ENCODE data around the gene SLC10A3. TPM values are rescaled to one million over a fixed set of nuclear protein-coding genes. Genes with fewer than 3 reads are reported as not detected.

SLC10A3 gene
- total RNA-seq, 1 donor from 2014 or later: 10.4 TPM

DNA sequence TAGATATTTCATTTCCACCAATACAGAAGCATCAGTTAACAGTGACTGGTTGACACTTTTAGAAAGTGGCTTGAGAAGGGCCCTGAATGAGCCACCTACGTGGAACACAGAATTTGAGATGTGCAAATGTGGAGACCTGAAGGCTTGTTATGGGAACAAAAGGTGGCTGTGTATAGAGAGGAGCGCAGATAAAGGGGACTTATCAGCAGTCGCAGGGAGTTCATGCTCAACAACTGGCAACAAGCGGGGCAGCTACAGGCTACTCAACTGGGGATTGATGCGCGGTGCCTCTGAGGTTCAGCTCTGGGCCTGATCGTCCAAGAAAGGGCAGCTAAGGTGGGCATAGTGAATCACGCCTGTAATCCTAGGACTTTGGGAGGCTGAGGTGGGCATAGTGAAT lies 29.0 kb upstream of the SLC10A3 start:
- Mint-ChIP-seq H3K4me3 (ENCODE audit: low read depth) (no peak overlapping the region), H3K27me3 (no peaks in the 10 kb centered on the region), H3K27ac (no peak overlapping the region), H3K36me3 (ENCODE audit: insufficient read depth) (no peaks in the 10 kb centered on the region), H3K9me3 (ENCODE audit: low read depth) (peaks cover 5% of the 10 kb centered on the region), H3K4me1 (ENCODE audit: low read depth) (peaks cover 13% of the 10 kb centered on the region)
- TF ChIP-seq, protein P1, sequence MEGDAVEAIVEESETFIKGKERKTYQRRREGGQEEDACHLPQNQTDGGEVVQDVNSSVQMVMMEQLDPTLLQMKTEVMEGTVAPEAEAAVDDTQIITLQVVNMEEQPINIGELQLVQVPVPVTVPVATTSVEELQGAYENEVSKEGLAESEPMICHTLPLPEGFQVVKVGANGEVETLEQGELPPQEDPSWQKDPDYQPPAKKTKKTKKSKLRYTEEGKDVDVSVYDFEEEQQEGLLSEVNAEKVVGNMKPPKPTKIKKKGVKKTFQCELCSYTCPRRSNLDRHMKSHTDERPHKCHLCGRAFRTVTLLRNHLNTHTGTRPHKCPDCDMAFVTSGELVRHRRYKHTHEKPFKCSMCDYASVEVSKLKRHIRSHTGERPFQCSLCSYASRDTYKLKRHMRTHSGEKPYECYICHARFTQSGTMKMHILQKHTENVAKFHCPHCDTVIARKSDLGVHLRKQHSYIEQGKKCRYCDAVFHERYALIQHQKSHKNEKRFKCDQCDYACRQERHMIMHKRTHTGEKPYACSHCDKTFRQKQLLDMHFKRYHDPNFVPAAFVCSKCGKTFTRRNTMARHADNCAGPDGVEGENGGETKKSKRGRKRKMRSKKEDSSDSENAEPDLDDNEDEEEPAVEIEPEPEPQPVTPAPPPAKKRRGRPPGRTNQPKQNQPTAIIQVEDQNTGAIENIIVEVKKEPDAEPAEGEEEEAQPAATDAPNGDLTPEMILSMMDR (IDR thresholded peaks at IDR 0.05; ENCODE audit: unreplicated experiment): no peak
- no peak for DNase-seq (ENCODE audit: low spot score, unreplicated experiment)

DNA sequence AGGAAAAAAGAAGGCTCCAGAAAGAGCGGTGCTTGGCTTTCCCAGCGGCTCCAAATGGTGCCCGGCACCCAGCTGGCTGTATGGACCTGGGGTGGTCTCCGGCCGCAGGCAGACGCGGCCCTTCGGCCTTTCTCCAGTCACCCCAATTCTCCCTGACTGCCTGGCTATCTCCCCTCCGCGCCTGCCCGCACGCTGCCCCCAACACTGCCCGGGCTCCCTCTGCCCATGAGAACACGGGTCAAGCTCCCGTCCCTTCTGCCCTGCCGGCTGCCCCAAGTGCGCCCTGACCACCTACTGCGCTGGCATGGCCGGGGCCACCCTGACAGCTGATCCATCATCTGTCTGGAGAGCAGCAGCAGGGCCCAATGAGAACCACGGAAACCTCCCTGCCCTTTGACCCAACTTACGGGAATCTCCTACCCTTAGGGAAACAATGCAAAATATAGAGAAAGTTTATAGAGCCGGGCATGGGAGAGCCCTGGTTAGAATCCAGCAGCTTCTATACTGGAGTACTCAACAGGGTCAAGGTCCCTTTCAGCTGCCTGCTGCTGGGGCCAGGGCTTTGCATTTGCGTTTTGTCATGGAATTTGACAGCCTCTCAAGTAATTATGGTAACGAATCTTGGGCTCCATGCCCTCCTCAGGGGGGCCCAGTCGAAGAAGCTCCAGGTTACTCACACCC lies 26.8 kb upstream of the SLC10A3 start:
- no peak for DNase-seq (ENCODE audit: low spot score, unreplicated experiment)
- Mint-ChIP-seq H3K27ac (peak overlapping the region; percentile 98), H3K9me3 (ENCODE audit: low read depth) (peaks cover 11% of the 10 kb centered on the region), H3K4me1 (ENCODE audit: low read depth) (peaks cover 13% of the 10 kb centered on the region), H3K27me3 (no peaks in the 10 kb centered on the region), H3K4me3 (ENCODE audit: low read depth) (peak overlapping the region; percentile 63), H3K36me3 (ENCODE audit: insufficient read depth) (peaks cover 2% of the 10 kb centered on the region)
- TF ChIP-seq, protein P1 (IDR thresholded peaks at IDR 0.05; ENCODE audit: unreplicated experiment): no peak

DNA sequence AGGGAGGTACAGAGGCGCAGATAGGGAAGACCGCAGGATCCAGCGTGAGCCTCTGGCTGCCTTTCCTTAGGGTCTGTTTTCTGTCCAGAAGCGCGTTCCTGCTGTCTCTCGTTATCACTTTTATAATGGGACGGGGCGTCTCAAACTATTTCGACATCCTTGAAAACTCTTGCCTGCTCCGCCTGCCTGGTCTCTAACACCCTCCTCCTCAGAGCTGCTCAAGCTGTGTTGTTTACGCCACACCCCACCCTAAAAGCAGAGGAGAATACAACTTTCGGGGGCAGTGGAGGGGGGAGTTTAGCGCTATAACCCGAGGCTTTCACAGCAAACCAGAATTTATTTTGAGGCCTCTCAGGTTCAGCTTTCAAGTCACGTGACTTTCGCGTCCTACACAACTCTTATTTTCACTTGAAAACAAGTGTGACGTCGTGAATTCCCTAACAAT lies 26.2 kb upstream of the SLC10A3 start:
- H3K36me3 Mint-ChIP-seq (ENCODE audit: insufficient read depth): peaks cover 2% of the 10 kb centered on the region
- TF ChIP-seq, protein P1 (IDR thresholded peaks at IDR 0.05; ENCODE audit: unreplicated experiment): no peak
- no peak for DNase-seq (ENCODE audit: low spot score, unreplicated experiment)
- H3K4me1 Mint-ChIP-seq (ENCODE audit: low read depth): peaks cover 13% of the 10 kb centered on the region
- H3K9me3 Mint-ChIP-seq (ENCODE audit: low read depth): peaks cover 11% of the 10 kb centered on the region
- H3K27ac Mint-ChIP-seq: peak overlapping the region; percentile 98
- H3K4me3 Mint-ChIP-seq (ENCODE audit: low read depth): peak overlapping the region; percentile 72
- H3K27me3 Mint-ChIP-seq: no peaks in the 10 kb centered on the region

DNA sequence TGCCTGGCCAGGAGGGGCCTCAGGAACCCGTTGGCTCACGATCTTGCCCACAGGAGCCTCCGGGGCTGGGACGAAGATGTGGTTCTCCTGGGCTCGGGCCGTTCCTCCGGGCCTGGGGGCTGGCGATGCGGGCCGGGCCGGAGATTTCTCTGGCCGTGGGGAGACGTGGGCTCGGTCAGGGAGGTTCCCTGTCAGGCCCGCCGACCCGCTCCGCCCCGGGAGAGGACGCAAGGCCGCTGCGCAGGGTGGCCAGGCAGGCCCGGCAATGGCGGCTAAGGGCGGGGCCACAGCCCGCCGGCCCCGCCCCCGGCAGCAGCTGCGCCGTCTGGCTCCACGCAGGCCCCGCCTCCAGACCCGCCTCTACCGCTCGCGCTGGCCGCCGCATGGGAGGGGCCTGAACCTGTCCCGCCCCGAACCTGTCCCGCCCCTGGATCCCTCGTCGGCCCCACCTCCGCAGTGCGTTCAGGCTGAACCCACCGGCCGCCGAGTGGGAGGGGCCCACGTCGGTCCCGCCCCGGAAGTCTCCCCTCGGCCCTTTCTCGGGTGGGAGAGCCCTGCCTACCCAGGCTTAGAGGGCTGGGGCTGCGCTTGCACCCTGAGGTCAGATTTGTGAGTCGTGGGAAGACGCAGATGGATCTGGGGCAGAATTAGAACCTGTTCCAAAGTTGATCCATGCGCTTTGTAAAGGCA lies 25.7 kb upstream of the SLC10A3 start, which contains the start of gene FAM3A:
Gene FAM3A, minus strand, starts transcription at position 267 of the 690 bp plus-strand sequence. CDS start 460 bp downstream, outside the sequence.
- TF ChIP-seq, protein P1 (IDR thresholded peaks at IDR 0.05; ENCODE audit: unreplicated experiment): no peak
- peak within 1 kb of the TSS; percentile 74 for H3K4me3 Mint-ChIP-seq (ENCODE audit: low read depth)
- peak; percentile 86 for DNase-seq (ENCODE audit: low spot score, unreplicated experiment)
- H3K27ac Mint-ChIP-seq: peak within 1 kb of the TSS; percentile 98
- H3K9me3 Mint-ChIP-seq (ENCODE audit: low read depth): peaks cover 11% of the 10 kb centered on the region
- H3K27me3 Mint-ChIP-seq: no peaks in the 10 kb centered on the region
- peaks cover 3% of the 10 kb centered on the region for H3K36me3 Mint-ChIP-seq (ENCODE audit: insufficient read depth)
- peaks cover 13% of the 10 kb centered on the region for H3K4me1 Mint-ChIP-seq (ENCODE audit: low read depth)

DNA sequence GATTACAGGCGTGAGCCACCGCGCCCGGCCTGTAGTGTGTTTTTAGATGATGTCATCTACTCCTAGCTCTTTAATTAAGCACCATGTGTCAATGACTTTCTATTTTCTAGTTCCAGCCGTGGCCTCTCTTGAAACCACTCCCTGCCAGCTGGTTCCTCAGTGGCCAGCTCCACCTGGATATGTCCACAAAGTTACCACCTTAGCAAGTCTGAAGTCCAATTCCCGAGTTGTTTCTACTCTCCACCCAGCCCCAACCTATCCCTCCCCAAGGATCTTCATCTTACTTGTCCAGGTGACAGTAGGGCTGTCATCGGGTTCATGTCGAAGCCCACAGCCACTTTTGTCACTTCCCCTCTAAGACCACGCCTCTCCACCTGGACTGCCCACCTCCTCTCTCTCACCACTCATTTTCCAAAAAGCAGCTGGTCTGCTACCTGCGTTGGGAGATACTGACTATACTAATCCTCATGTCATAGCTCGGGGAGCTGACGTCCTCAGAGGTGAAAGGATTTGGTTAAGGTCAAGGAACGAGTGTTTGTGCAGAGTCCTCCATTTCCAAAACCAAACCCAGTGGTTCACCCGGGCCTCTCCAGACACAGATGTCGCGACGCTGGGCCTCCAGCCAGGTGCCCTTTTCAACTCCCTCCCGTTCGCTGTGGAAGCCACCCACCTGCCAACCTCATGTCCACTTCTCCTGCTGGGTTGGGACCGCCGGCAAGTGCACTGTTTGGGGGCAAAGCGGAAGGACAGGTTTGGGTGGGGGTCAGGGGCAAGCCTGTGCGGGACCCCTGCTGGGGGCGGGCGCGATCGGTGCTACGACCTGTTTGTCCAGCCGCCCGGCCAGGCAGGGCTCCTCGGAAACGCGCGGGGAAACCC lies 24.9 kb upstream of the SLC10A3 start:
- no peak for DNase-seq (ENCODE audit: low spot score, unreplicated experiment)
- Mint-ChIP-seq H3K4me1 (ENCODE audit: low read depth) (peaks cover 13% of the 10 kb centered on the region), H3K9me3 (ENCODE audit: low read depth) (peaks cover 11% of the 10 kb centered on the region), H3K27me3 (no peaks in the 10 kb centered on the region), H3K4me3 (ENCODE audit: low read depth) (peak overlapping the region; percentile 74), H3K27ac (peak overlapping the region; percentile 56), H3K36me3 (ENCODE audit: insufficient read depth) (peaks cover 4% of the 10 kb centered on the region)
- TF ChIP-seq, protein P1 (IDR thresholded peaks at IDR 0.05; ENCODE audit: unreplicated experiment): no peak

Data from progenitor cell of endocrine pancreas (in vitro differentiated cells).